H9 (cell line): ENCODE data around the gene DNAJC1. TPM values are rescaled to one million over a fixed set of nuclear protein-coding genes. Genes with fewer than 3 reads are reported as not detected.

Source experiments
- DNase-seq: peaks from one replicate; pipeline ENCODE4 v3.0.0-alpha.2; 2017
- H2AFZ ChIP-seq: one replicate; pipeline ENCODE4 v1.6.1; 2013; ENCODE audit warnings: mild to moderate bottlenecking, low read length, control low read depth, moderate library complexity
- H2AK5ac ChIP-seq: 2 replicates; pipeline ENCODE4 v1.6.1; 2013; ENCODE audit warnings: low read length, control low read depth, mixed read lengths; ENCODE audit not compliant: insufficient read length
- H2BK120ac ChIP-seq: one replicate; pipeline ENCODE4 v1.6.1; 2013; ENCODE audit warnings: low read depth, mild to moderate bottlenecking, low read length, control low read depth, inconsistent platforms; ENCODE audit not compliant: poor library complexity, severe bottlenecking
- H2BK12ac ChIP-seq: 2 replicates; pipeline ENCODE4 v1.6.1; 2013; ENCODE audit warnings: low read length, control low read depth, mixed read lengths, low read depth; ENCODE audit not compliant: insufficient read length
- H2BK15ac ChIP-seq: 2 replicates; pipeline ENCODE4 v1.6.1; 2013; ENCODE audit warnings: low read depth, low read length, control low read depth
- H2BK20ac ChIP-seq: one replicate; pipeline ENCODE4 v1.6.1; 2013; ENCODE audit warnings: low read depth, mild to moderate bottlenecking, low read length, control low read depth, inconsistent platforms; ENCODE audit not compliant: poor library complexity, severe bottlenecking
- H2BK5ac ChIP-seq: 2 replicates; pipeline ENCODE4 v1.6.1; 2013; ENCODE audit warnings: low read length, control low read depth, mixed read lengths; ENCODE audit not compliant: insufficient read length
- H3K14ac ChIP-seq: 2 replicates; pipeline ENCODE4 v1.6.1; 2013; ENCODE audit warnings: low read length, control low read depth; ENCODE audit not compliant: insufficient read depth
- H3K18ac ChIP-seq: 2 replicates; pipeline ENCODE4 v1.6.1; 2013; ENCODE audit warnings: low read depth, mild to moderate bottlenecking, mixed read lengths, low read length, control low read depth; ENCODE audit not compliant: insufficient read length
- H3K23ac ChIP-seq: 2 replicates; pipeline ENCODE4 v1.6.1; 2013; ENCODE audit warnings: low read length, control low read depth, mixed read lengths, low read depth; ENCODE audit not compliant: insufficient read length
- H3K23me2 ChIP-seq: 2 replicates; pipeline ENCODE4 v1.6.1; 2013; ENCODE audit warnings: low read depth, mild to moderate bottlenecking, mixed read lengths, low read length, control low read depth; ENCODE audit not compliant: insufficient read length, poor library complexity, severe bottlenecking
- H3K27ac ChIP-seq: 2 replicates; pipeline ENCODE4 v1.5.1; 2013; ENCODE audit warnings: low read length, control low read depth, mixed read lengths, low read depth; ENCODE audit not compliant: insufficient read length
- H3K27me3 ChIP-seq: 2 replicates; pipeline ENCODE4 v1.6.1; 2013; ENCODE audit warnings: low read length, control low read depth, inconsistent platforms; ENCODE audit not compliant: insufficient read depth
- H3K4ac ChIP-seq: 2 replicates; pipeline ENCODE4 v1.6.1; 2013; ENCODE audit warnings: low read depth, mild to moderate bottlenecking, control low read depth, inconsistent platforms, low read length, moderate library complexity
- H3K4me1 ChIP-seq: 2 replicates; pipeline ENCODE4 v1.6.1; 2013; ENCODE audit warnings: low read length, control low read depth, inconsistent platforms; ENCODE audit not compliant: insufficient read depth
- H3K4me2 ChIP-seq: 2 replicates; pipeline ENCODE4 v1.6.1; 2013; ENCODE audit warnings: low read length, control low read depth, mixed read lengths; ENCODE audit not compliant: insufficient read length, insufficient read depth
- H3K56ac ChIP-seq: 2 replicates; pipeline ENCODE4 v1.6.1; 2013; ENCODE audit warnings: low read depth, mild to moderate bottlenecking, mixed read lengths, low read length, control low read depth; ENCODE audit not compliant: insufficient read length
- H3K79me1 ChIP-seq: 2 replicates; pipeline ENCODE4 v1.6.1; 2013; ENCODE audit warnings: low read depth, mild to moderate bottlenecking, moderate library complexity, low read length, control low read depth, inconsistent platforms; ENCODE audit not compliant: insufficient read depth, poor library complexity, severe bottlenecking
- H3K79me2 ChIP-seq: 2 replicates; pipeline ENCODE4 v1.6.1; 2013; ENCODE audit warnings: low read length, control low read depth, inconsistent platforms; ENCODE audit not compliant: insufficient read depth
- H3K9ac ChIP-seq: 2 replicates; pipeline ENCODE4 v1.6.1; 2013; ENCODE audit warnings: low read length, control low read depth, mixed read lengths; ENCODE audit not compliant: insufficient read length; ENCODE audit errors: extremely low read depth
- H3K9me3 ChIP-seq: one replicate; pipeline ENCODE4 v1.6.1; 2013; ENCODE audit warnings: low read depth, low read length, inconsistent platforms; ENCODE audit not compliant: control insufficient read depth
- H3T11ph ChIP-seq: one replicate; pipeline ENCODE4 v1.6.1; 2013; ENCODE audit warnings: mild to moderate bottlenecking, low read length, control low read depth, inconsistent platforms
- H4K20me1 ChIP-seq: one replicate; pipeline ENCODE4 v1.6.1; 2013; ENCODE audit not compliant: control insufficient read depth, insufficient read length, insufficient read depth
- H4K5ac ChIP-seq: 2 replicates; pipeline ENCODE4 v1.6.1; 2013; ENCODE audit warnings: low read depth, mild to moderate bottlenecking, mixed read lengths, low read length, control low read depth; ENCODE audit not compliant: insufficient read length
- H4K8ac ChIP-seq: replicated peaks from 2 replicates; pipeline ENCODE4 v1.6.1; 2013; ENCODE audit warnings: low read length, control low read depth, mixed read lengths, low read depth; ENCODE audit not compliant: insufficient read length
- H4K91ac ChIP-seq: 2 replicates; pipeline ENCODE4 v1.6.1; 2013; ENCODE audit warnings: low read depth, mild to moderate bottlenecking, moderate library complexity, mixed read lengths, low read length, control low read depth; ENCODE audit not compliant: insufficient read length
- H3K27ac Mint-ChIP-seq, 3 experiments: 2 replicates in 2 of 3; 3 replicates in 1 of 3; pipeline ENCODE4 v1.8.0; 2020 to 2021; ENCODE audit warnings: mixed read lengths in 3 of 3, mild to moderate bottlenecking in 1 of 3, moderate library complexity in 1 of 3
- H3K27me3 Mint-ChIP-seq: 2 replicates; pipeline ENCODE4 v1.8.0; 2021; ENCODE audit warnings: low read depth, mild to moderate bottlenecking, moderate library complexity, mixed read lengths
- H3K36me3 Mint-ChIP-seq, 3 experiments: 2 replicates in 2 of 3; 3 replicates in 1 of 3; pipeline ENCODE4 v1.8.0; 2020 to 2021; ENCODE audit warnings: low read depth in 3 of 3, mixed read lengths in 3 of 3; ENCODE audit not compliant: insufficient read depth in 1 of 3
- H3K4me1 Mint-ChIP-seq, 2 experiments: 2 replicates each; pipeline ENCODE4 v1.8.0; 2020; ENCODE audit warnings: mixed read lengths in 2 of 2
- H3K4me3 Mint-ChIP-seq, 2 experiments: 2 replicates in 1 of 2; 3 replicates in 1 of 2; pipeline ENCODE4 v1.8.0; 2020 to 2021; ENCODE audit warnings: mild to moderate bottlenecking in 2 of 2, mixed read lengths in 2 of 2, moderate library complexity in 1 of 2
- H3K9me3 Mint-ChIP-seq, 2 experiments: 2 replicates in 1 of 2; 3 replicates in 1 of 2; pipeline ENCODE4 v1.8.0; 2020; ENCODE audit warnings: mild to moderate bottlenecking in 2 of 2, mixed read lengths in 2 of 2, moderate library complexity in 1 of 2
- CTCF ChIP-seq: fragments of 200-600 bp; sonication (generic); conservative IDR thresholded peaks from 3 replicates; pipeline ENCODE4 v1.8.0; 2021; ENCODE audit warnings: antibody characterized with exemption, mild to moderate bottlenecking
- total RNA-seq: library from RNA; stranded (reverse); gene quantifications from 2 replicates; pipeline ENCODE4 v1.2.1, GENCODE V29; 2021

The DNAJC1 gene
- total RNA-seq, 1 experiment from 2014 or later: 11.2 TPM

- no peak overlapping the region for H2BK12ac ChIP-seq
- no peak overlapping the region for H2BK15ac ChIP-seq
- H2AK5ac ChIP-seq: no peak overlapping the region
- H3K27ac Mint-ChIP-seq: no peak overlapping the region
- no peak overlapping the region for H3K4me3 Mint-ChIP-seq
- no peak overlapping the region for H4K91ac ChIP-seq
- no peak overlapping the region for H3T11ph ChIP-seq
- peaks cover 2 to 13% (median 6%) of the 10 kb centered on the region in 3 experiments; a peak in 6 of 7 replicates for H3K36me3 Mint-ChIP-seq
- H3K23me2 ChIP-seq: no peaks in the 10 kb centered on the region
- no peak overlapping the region for H3K23ac ChIP-seq
- H3K56ac ChIP-seq: no peak overlapping the region
- no peak overlapping the region for H3K18ac ChIP-seq
- H2BK5ac ChIP-seq: no peak overlapping the region
- H3K14ac ChIP-seq: no peak overlapping the region
- no peaks in the 10 kb centered on the region; the same call in 1 of the 2 replicates for H3K4me1 ChIP-seq
- no peak overlapping the region for H4K5ac ChIP-seq
- H3K9me3 Mint-ChIP-seq: peaks cover 4 to 6% of the 10 kb centered on the region in 2 experiments
- no peaks in the 10 kb centered on the region for H3K27me3 Mint-ChIP-seq
- no peak overlapping the region for H3K9ac ChIP-seq
- TF ChIP-seq CTCF: no peak
- H4K20me1 ChIP-seq: no peaks in the 10 kb centered on the region
- no peaks in the 10 kb centered on the region for H3K9me3 ChIP-seq
- H2BK120ac ChIP-seq: no peak overlapping the region
- H4K8ac ChIP-seq: no peak overlapping the region
- H3K27ac ChIP-seq: no peak overlapping the region
- H3K27me3 ChIP-seq: no peaks in the 10 kb centered on the region; the same call in 1 of the 2 replicates
- H3K4ac ChIP-seq: no peak overlapping the region
- H2BK20ac ChIP-seq: no peak overlapping the region
- H3K79me1 ChIP-seq: no peaks in the 10 kb centered on the region
- H3K4me1 Mint-ChIP-seq: no peaks in the 10 kb centered on the region
- no peak for DNase-seq
- H2AFZ ChIP-seq: no peak overlapping the region
- no peak overlapping the region for H3K4me2 ChIP-seq
- no peaks in the 10 kb centered on the region for H3K79me2 ChIP-seq
Observed at GRCh38 chr10:21964983-21965665, 38.4 kb downstream of the DNAJC1 start.
